SK-N-MC (cell line): ENCODE results near the gene INF2.

Source experiments
- EZH2 ChIP-seq: fragments of 200-600 bp; sonication (generic); IDR thresholded peaks from one replicate; pipeline ENCODE4 v1.6.1; 2017; ENCODE audit warnings: antibody characterized with exemption
- FOXP2 ChIP-seq: optimal IDR thresholded peaks from 2 replicates; pipeline ENCODE3; 2011; ENCODE audit warnings: mild to moderate bottlenecking, moderate library complexity; ENCODE audit not compliant: insufficient read depth; ENCODE audit errors: extremely low read length, control extremely low read depth
- POLR2AphosphoS5 ChIP-seq: IDR thresholded peaks from 2 replicates; pipeline ENCODE4 v1.6.1; 2012; ENCODE audit warnings: mild to moderate bottlenecking, low read depth, low read length, borderline replicate concordance

DNA sequence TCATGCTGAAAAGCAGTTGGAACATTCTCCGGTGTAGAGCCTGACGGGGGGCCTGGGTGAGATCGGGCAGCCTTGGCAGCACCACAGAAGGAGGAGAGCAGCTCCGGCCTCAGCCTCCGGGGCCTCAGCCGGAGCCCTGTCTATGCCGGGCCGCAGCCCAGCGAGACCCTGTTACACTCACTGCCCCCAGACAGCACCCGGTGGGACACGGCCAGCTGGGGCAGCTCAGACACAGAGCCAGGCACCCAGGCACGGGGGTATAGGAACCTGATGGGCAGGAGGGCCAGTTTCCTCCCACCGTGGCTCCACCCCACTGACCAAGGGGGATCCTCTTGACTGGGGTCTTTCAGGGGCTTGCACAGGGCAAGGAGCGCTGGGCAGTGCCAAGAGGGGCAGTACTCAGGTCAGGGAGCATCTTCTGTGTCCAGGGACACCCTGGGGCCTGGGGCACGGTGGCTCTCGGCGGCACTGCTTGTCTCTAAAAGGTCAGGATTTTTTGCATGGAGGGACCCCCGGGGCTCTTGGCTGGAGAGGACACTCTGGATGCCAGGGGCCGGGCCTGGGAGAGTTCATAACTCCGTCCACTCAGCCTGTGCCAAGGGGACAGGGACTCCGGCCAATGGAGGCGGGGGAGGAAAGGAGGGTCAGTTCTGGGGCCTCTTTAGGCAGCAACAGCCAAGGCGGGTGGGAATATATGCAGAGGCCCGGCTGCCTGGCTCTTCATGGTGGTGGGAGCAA is 9.4 kb downstream of the INF2 start:
- TF ChIP-seq POLR2AphosphoS5 (no peak), EZH2 (no peak), FOXP2 (no peak)
